HFFc6 (cell line): Measurements from ENCODE around the gene ULK4. TPM values are rescaled to one million over a fixed set of nuclear protein-coding genes. Genes with fewer than 3 reads are reported as not detected.
"Not testable (repeated sequence)": the region's sequence is repeated elsewhere in the genome, so short reads cannot be mapped to it uniquely, and the experiment has no call there.

Experiments used
- DNase-seq: peaks from one replicate; pipeline ENCODE4 v3.0.0-alpha.2; 2018
- H3K27ac Mint-ChIP-seq: 2 replicates; pipeline ENCODE4 v1.8.0; 2020; ENCODE audit warnings: mild to moderate bottlenecking, mixed read lengths
- H3K27me3 Mint-ChIP-seq: 2 replicates; pipeline ENCODE4 v1.8.0; 2021; ENCODE audit warnings: mild to moderate bottlenecking, moderate library complexity, mixed read lengths; ENCODE audit not compliant: insufficient read depth
- H3K36me3 Mint-ChIP-seq: 2 replicates; pipeline ENCODE4 v1.8.0; 2021; ENCODE audit warnings: low read depth, mixed read lengths
- H3K4me1 Mint-ChIP-seq: 2 replicates; pipeline ENCODE4 v1.8.0; 2020; ENCODE audit warnings: low read depth, mixed read lengths
- H3K4me3 Mint-ChIP-seq: 2 replicates; pipeline ENCODE4 v1.8.0; 2020; ENCODE audit warnings: mild to moderate bottlenecking, moderate library complexity, mixed read lengths
- H3K9me3 Mint-ChIP-seq: 2 replicates; pipeline ENCODE4 v1.8.0; 2020; ENCODE audit warnings: mild to moderate bottlenecking, mixed read lengths
- total RNA-seq, 6 experiments: library from RNA; stranded (reverse); fragmentation: NEBNext Ultra II Directional; extraction: Animal tissue kit (Norgen Biotek cat#: 25700); gene quantifications; 2 replicates in 1 of 6; 3 replicates in 5 of 6; pipeline ENCODE4 v1.2.3, GENCODE V29; 2021
- TF ChIP-seq, protein P1 (sequence below): fragments of 200-600 bp; sonication (generic); IDR thresholded peaks from 2 replicates; pipeline ENCODE4 v1.5.0; 2021; ENCODE audit warnings: antibody characterized with exemption, mild to moderate bottlenecking

ULK4 gene
- total RNA-seq, 6 experiments from 2014 or later: 6.0 to 8.6 (median 6.7) TPM

- no peaks in the 10 kb centered on the region for H3K9me3 Mint-ChIP-seq
- H3K36me3 Mint-ChIP-seq: no peaks in the 10 kb centered on the region
- H3K27me3 Mint-ChIP-seq: peaks cover 2% of the 10 kb centered on the region; the same call in 1 of the 2 replicates
- no peak overlapping the region for H3K4me3 Mint-ChIP-seq
- peaks cover 6% of the 10 kb centered on the region; the same call in 1 of the 2 replicates for H3K4me1 Mint-ChIP-seq
- DNase-seq: no peak
- TF ChIP-seq, protein P1, sequence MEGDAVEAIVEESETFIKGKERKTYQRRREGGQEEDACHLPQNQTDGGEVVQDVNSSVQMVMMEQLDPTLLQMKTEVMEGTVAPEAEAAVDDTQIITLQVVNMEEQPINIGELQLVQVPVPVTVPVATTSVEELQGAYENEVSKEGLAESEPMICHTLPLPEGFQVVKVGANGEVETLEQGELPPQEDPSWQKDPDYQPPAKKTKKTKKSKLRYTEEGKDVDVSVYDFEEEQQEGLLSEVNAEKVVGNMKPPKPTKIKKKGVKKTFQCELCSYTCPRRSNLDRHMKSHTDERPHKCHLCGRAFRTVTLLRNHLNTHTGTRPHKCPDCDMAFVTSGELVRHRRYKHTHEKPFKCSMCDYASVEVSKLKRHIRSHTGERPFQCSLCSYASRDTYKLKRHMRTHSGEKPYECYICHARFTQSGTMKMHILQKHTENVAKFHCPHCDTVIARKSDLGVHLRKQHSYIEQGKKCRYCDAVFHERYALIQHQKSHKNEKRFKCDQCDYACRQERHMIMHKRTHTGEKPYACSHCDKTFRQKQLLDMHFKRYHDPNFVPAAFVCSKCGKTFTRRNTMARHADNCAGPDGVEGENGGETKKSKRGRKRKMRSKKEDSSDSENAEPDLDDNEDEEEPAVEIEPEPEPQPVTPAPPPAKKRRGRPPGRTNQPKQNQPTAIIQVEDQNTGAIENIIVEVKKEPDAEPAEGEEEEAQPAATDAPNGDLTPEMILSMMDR: no peak
- H3K27ac Mint-ChIP-seq: no peak overlapping the region
Observed at GRCh38 chr3:41569632-41570305, 392.1 kb downstream of the ULK4 start.

DNA sequence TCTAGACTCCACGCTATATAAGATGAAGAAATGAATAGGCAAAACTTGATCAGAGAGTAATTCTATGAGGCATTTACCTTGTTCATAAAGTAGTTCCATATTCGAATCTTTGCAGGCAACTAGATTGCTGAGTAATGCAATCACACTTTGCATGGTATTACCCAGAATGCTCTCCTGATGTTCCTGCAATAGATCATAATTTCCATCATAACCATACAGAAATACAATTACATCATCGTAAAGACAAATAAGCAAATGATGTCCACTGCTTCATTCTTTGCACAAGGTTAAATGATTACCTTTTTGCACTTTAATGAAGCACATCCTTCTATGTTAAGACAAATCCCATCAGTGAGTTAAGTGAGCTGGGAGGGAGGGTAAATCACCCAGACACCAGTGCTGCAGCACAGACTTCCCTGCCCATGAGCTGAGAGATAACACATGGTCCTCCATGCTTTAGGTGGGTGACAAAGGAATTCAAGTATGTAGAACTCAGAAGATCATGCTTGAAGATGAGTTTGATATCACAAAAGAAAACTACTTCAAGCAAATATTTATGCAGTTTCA lies 395.9 kb downstream of the ULK4 start:
- H3K27me3 Mint-ChIP-seq: peaks cover 6% of the 10 kb centered on the region
- H3K4me3 Mint-ChIP-seq: no peak overlapping the region
- no peaks in the 10 kb centered on the region for H3K4me1 Mint-ChIP-seq
- no peak for DNase-seq
- TF ChIP-seq, protein P1: no peak
- H3K36me3 Mint-ChIP-seq: no peaks in the 10 kb centered on the region; the same call in 1 of the 2 replicates
- H3K9me3 Mint-ChIP-seq: no peaks in the 10 kb centered on the region
- no peak overlapping the region for H3K27ac Mint-ChIP-seq

DNA sequence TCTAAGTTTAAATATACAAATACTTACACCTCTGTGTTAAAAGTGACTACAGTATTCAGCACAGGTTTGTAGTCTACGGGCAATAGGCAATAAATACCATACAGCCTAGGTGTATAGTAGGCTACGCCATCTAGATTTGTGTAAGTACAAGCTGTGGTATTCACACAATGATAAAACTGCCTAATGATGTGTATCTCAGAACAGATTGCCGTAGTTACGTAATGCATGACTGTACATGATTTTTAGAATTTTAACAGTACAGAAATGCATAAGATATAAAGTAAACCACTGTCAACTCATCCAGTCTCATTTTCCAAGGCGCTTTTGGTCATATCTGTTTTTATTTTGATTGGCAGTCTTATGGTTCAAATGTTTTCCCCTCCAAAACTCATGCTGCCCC lies 396.9 kb downstream of the ULK4 start:
- H3K9me3 Mint-ChIP-seq: no peaks in the 10 kb centered on the region
- H3K4me1 Mint-ChIP-seq: no peaks in the 10 kb centered on the region
- H3K36me3 Mint-ChIP-seq: no peaks in the 10 kb centered on the region; the same call in 1 of the 2 replicates
- H3K27me3 Mint-ChIP-seq: peaks cover 6% of the 10 kb centered on the region; the same call in 1 of the 2 replicates
- TF ChIP-seq, protein P1: no peak
- H3K4me3 Mint-ChIP-seq: no peak overlapping the region
- no peak overlapping the region for H3K27ac Mint-ChIP-seq
- DNase-seq: no peak

- H3K36me3 Mint-ChIP-seq, H3K27ac Mint-ChIP-seq, H3K27me3 Mint-ChIP-seq, DNase-seq, H3K9me3 Mint-ChIP-seq, H3K4me3 Mint-ChIP-seq, H3K4me1 Mint-ChIP-seq: not testable (repeated sequence)
Observed at GRCh38 chr3:41556245-41556644, 405.7 kb downstream of the ULK4 start.

- no peak overlapping the region for H3K4me3 Mint-ChIP-seq
- no peaks in the 10 kb centered on the region; the same call in 1 of the 2 replicates for H3K4me1 Mint-ChIP-seq
- TF ChIP-seq, protein P1: no peak
- no peaks in the 10 kb centered on the region; the same call in 1 of the 2 replicates for H3K27me3 Mint-ChIP-seq
- no peak for DNase-seq
- no peak overlapping the region for H3K27ac Mint-ChIP-seq
- no peaks in the 10 kb centered on the region for H3K36me3 Mint-ChIP-seq
- no peaks in the 10 kb centered on the region for H3K9me3 Mint-ChIP-seq
Observed at GRCh38 chr3:41532976-41533375, 428.9 kb downstream of the ULK4 start.

DNA sequence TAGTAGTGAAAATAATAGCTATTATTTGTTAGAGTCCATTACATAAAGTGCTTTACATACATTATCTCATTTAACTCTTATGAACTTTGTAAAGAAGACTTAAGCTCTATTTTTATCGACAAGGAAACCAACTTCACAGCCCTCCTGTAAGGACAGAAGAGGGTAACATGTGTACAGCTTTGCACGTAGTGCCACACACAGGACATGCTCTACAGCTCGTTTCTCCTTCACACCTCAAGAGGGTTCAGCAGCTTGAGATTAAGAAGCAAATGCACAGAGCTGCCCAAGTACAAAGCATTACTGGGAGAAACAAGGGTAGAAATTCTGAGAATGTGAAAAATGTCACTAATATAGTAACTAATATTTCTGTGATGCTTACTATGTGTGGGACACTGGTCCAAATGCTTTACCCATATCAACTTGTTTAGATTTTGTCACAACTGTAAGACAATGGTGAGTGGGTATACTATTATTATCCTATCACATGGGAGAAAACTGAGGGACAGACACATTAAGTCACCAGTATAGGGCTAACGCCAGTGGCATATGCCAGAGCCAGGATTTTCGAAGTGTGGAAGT lies 434.8 kb downstream of the ULK4 start:
- no peak overlapping the region for H3K27ac Mint-ChIP-seq
- no peak overlapping the region for H3K4me3 Mint-ChIP-seq
- TF ChIP-seq, protein P1: no peak
- H3K9me3 Mint-ChIP-seq: no peaks in the 10 kb centered on the region; the same call in 1 of the 2 replicates
- H3K4me1 Mint-ChIP-seq: no peaks in the 10 kb centered on the region; the same call in 1 of the 2 replicates
- no peaks in the 10 kb centered on the region for H3K36me3 Mint-ChIP-seq
- H3K27me3 Mint-ChIP-seq: peaks cover 1% of the 10 kb centered on the region
- no peak for DNase-seq
